HL-60 (cell line): ENCODE data around the gene CHMP1A.

ENCODE experiments used
- GABPA ChIP-seq: IDR thresholded peaks from 2 replicates; pipeline ENCODE4 v1.6.1; 2012; ENCODE audit warnings: low read depth
- POLR2AphosphoS5 ChIP-seq: IDR thresholded peaks from 2 replicates; pipeline ENCODE4 v1.6.1; 2012; ENCODE audit warnings: low read depth
- SPI1 ChIP-seq: IDR thresholded peaks from 2 replicates; pipeline ENCODE4 v1.6.1; 2012; ENCODE audit warnings: low read depth, mild to moderate bottlenecking, borderline replicate concordance
- TF ChIP-seq, protein P1 (sequence below): IDR thresholded peaks from one replicate; pipeline ENCODE4 v1.5.1; 2011; ENCODE audit warnings: low read length, control low read depth, inconsistent platforms; ENCODE audit not compliant: insufficient read depth
- TF ChIP-seq, protein P2 (sequence below): IDR thresholded peaks from 2 replicates; pipeline ENCODE4 v1.6.1; 2012; ENCODE audit warnings: low read depth; ENCODE audit not compliant: insufficient replicate concordance

DNA sequence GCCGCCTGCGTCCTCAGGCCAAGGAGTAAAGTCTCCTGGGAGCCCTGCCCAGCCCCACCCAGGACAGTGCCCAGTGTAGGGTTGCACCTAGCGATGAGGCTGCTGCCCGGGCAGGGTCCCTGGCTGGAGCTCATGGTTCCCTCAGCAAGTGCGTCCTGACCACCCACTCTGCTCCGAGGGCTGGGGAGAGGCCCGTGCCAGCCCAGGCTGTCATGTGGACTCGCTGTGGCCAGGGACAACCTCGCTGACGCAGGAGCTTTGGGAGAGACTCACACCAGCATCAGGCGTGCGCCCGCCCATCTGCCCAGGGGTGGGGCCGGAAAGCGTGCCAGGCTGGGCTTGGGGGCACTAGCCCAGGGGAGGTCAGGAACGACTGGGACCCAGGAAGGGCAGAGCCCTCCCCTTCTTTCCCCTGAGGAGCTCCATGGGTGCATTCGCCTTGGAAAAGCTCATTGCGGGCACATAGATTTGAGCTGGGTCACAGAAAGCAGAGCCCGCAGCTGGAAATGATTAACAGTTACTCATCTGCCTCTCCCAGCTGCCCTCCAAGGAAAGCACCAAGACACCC lies 24.4 kb downstream of the CHMP1A start:
- TF ChIP-seq, protein P1, sequence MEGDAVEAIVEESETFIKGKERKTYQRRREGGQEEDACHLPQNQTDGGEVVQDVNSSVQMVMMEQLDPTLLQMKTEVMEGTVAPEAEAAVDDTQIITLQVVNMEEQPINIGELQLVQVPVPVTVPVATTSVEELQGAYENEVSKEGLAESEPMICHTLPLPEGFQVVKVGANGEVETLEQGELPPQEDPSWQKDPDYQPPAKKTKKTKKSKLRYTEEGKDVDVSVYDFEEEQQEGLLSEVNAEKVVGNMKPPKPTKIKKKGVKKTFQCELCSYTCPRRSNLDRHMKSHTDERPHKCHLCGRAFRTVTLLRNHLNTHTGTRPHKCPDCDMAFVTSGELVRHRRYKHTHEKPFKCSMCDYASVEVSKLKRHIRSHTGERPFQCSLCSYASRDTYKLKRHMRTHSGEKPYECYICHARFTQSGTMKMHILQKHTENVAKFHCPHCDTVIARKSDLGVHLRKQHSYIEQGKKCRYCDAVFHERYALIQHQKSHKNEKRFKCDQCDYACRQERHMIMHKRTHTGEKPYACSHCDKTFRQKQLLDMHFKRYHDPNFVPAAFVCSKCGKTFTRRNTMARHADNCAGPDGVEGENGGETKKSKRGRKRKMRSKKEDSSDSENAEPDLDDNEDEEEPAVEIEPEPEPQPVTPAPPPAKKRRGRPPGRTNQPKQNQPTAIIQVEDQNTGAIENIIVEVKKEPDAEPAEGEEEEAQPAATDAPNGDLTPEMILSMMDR = no peak
- TF ChIP-seq POLR2AphosphoS5 = no peak
- TF ChIP-seq, protein P2, sequence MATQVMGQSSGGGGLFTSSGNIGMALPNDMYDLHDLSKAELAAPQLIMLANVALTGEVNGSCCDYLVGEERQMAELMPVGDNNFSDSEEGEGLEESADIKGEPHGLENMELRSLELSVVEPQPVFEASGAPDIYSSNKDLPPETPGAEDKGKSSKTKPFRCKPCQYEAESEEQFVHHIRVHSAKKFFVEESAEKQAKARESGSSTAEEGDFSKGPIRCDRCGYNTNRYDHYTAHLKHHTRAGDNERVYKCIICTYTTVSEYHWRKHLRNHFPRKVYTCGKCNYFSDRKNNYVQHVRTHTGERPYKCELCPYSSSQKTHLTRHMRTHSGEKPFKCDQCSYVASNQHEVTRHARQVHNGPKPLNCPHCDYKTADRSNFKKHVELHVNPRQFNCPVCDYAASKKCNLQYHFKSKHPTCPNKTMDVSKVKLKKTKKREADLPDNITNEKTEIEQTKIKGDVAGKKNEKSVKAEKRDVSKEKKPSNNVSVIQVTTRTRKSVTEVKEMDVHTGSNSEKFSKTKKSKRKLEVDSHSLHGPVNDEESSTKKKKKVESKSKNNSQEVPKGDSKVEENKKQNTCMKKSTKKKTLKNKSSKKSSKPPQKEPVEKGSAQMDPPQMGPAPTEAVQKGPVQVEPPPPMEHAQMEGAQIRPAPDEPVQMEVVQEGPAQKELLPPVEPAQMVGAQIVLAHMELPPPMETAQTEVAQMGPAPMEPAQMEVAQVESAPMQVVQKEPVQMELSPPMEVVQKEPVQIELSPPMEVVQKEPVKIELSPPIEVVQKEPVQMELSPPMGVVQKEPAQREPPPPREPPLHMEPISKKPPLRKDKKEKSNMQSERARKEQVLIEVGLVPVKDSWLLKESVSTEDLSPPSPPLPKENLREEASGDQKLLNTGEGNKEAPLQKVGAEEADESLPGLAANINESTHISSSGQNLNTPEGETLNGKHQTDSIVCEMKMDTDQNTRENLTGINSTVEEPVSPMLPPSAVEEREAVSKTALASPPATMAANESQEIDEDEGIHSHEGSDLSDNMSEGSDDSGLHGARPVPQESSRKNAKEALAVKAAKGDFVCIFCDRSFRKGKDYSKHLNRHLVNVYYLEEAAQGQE = no peak
- TF ChIP-seq SPI1 = no peak
- no peak for TF ChIP-seq GABPA
